H9 (cell line): ENCODE data around the gene HNRNPLL. TPM values are rescaled to one million over a fixed set of nuclear protein-coding genes. Genes with fewer than 3 reads are reported as not detected.

Experiments
- DNase-seq: peaks from one replicate; pipeline ENCODE4 v3.0.0-alpha.2; 2017
- H2AFZ ChIP-seq: one replicate; pipeline ENCODE4 v1.6.1; 2013; ENCODE audit warnings: mild to moderate bottlenecking, low read length, control low read depth, moderate library complexity
- H2AK5ac ChIP-seq: 2 replicates; pipeline ENCODE4 v1.6.1; 2013; ENCODE audit warnings: low read length, control low read depth, mixed read lengths; ENCODE audit not compliant: insufficient read length
- H2BK120ac ChIP-seq: one replicate; pipeline ENCODE4 v1.6.1; 2013; ENCODE audit warnings: low read depth, mild to moderate bottlenecking, low read length, control low read depth, inconsistent platforms; ENCODE audit not compliant: poor library complexity, severe bottlenecking
- H2BK12ac ChIP-seq: 2 replicates; pipeline ENCODE4 v1.6.1; 2013; ENCODE audit warnings: low read length, control low read depth, mixed read lengths, low read depth; ENCODE audit not compliant: insufficient read length
- H2BK15ac ChIP-seq: 2 replicates; pipeline ENCODE4 v1.6.1; 2013; ENCODE audit warnings: low read depth, low read length, control low read depth
- H2BK20ac ChIP-seq: one replicate; pipeline ENCODE4 v1.6.1; 2013; ENCODE audit warnings: low read depth, mild to moderate bottlenecking, low read length, control low read depth, inconsistent platforms; ENCODE audit not compliant: poor library complexity, severe bottlenecking
- H2BK5ac ChIP-seq: 2 replicates; pipeline ENCODE4 v1.6.1; 2013; ENCODE audit warnings: low read length, control low read depth, mixed read lengths; ENCODE audit not compliant: insufficient read length
- H3K14ac ChIP-seq: 2 replicates; pipeline ENCODE4 v1.6.1; 2013; ENCODE audit warnings: low read length, control low read depth; ENCODE audit not compliant: insufficient read depth
- H3K18ac ChIP-seq: 2 replicates; pipeline ENCODE4 v1.6.1; 2013; ENCODE audit warnings: low read depth, mild to moderate bottlenecking, mixed read lengths, low read length, control low read depth; ENCODE audit not compliant: insufficient read length
- H3K23ac ChIP-seq: 2 replicates; pipeline ENCODE4 v1.6.1; 2013; ENCODE audit warnings: low read length, control low read depth, mixed read lengths, low read depth; ENCODE audit not compliant: insufficient read length
- H3K23me2 ChIP-seq: 2 replicates; pipeline ENCODE4 v1.6.1; 2013; ENCODE audit warnings: low read depth, mild to moderate bottlenecking, mixed read lengths, low read length, control low read depth; ENCODE audit not compliant: insufficient read length, poor library complexity, severe bottlenecking
- H3K27ac ChIP-seq: 2 replicates; pipeline ENCODE4 v1.5.1; 2013; ENCODE audit warnings: low read length, control low read depth, mixed read lengths, low read depth; ENCODE audit not compliant: insufficient read length
- H3K27me3 ChIP-seq: 2 replicates; pipeline ENCODE4 v1.6.1; 2013; ENCODE audit warnings: low read length, control low read depth, inconsistent platforms; ENCODE audit not compliant: insufficient read depth
- H3K4ac ChIP-seq: 2 replicates; pipeline ENCODE4 v1.6.1; 2013; ENCODE audit warnings: low read depth, mild to moderate bottlenecking, control low read depth, inconsistent platforms, low read length, moderate library complexity
- H3K4me1 ChIP-seq: 2 replicates; pipeline ENCODE4 v1.6.1; 2013; ENCODE audit warnings: low read length, control low read depth, inconsistent platforms; ENCODE audit not compliant: insufficient read depth
- H3K4me2 ChIP-seq: 2 replicates; pipeline ENCODE4 v1.6.1; 2013; ENCODE audit warnings: low read length, control low read depth, mixed read lengths; ENCODE audit not compliant: insufficient read length, insufficient read depth
- H3K56ac ChIP-seq: 2 replicates; pipeline ENCODE4 v1.6.1; 2013; ENCODE audit warnings: low read depth, mild to moderate bottlenecking, mixed read lengths, low read length, control low read depth; ENCODE audit not compliant: insufficient read length
- H3K79me1 ChIP-seq: 2 replicates; pipeline ENCODE4 v1.6.1; 2013; ENCODE audit warnings: low read depth, mild to moderate bottlenecking, moderate library complexity, low read length, control low read depth, inconsistent platforms; ENCODE audit not compliant: insufficient read depth, poor library complexity, severe bottlenecking
- H3K79me2 ChIP-seq: 2 replicates; pipeline ENCODE4 v1.6.1; 2013; ENCODE audit warnings: low read length, control low read depth, inconsistent platforms; ENCODE audit not compliant: insufficient read depth
- H3K9ac ChIP-seq: 2 replicates; pipeline ENCODE4 v1.6.1; 2013; ENCODE audit warnings: low read length, control low read depth, mixed read lengths; ENCODE audit not compliant: insufficient read length; ENCODE audit errors: extremely low read depth
- H3K9me3 ChIP-seq: one replicate; pipeline ENCODE4 v1.6.1; 2013; ENCODE audit warnings: low read depth, low read length, inconsistent platforms; ENCODE audit not compliant: control insufficient read depth
- H3T11ph ChIP-seq: one replicate; pipeline ENCODE4 v1.6.1; 2013; ENCODE audit warnings: mild to moderate bottlenecking, low read length, control low read depth, inconsistent platforms
- H4K20me1 ChIP-seq: one replicate; pipeline ENCODE4 v1.6.1; 2013; ENCODE audit not compliant: control insufficient read depth, insufficient read length, insufficient read depth
- H4K5ac ChIP-seq: 2 replicates; pipeline ENCODE4 v1.6.1; 2013; ENCODE audit warnings: low read depth, mild to moderate bottlenecking, mixed read lengths, low read length, control low read depth; ENCODE audit not compliant: insufficient read length
- H4K8ac ChIP-seq: replicated peaks from 2 replicates; pipeline ENCODE4 v1.6.1; 2013; ENCODE audit warnings: low read length, control low read depth, mixed read lengths, low read depth; ENCODE audit not compliant: insufficient read length
- H4K91ac ChIP-seq: 2 replicates; pipeline ENCODE4 v1.6.1; 2013; ENCODE audit warnings: low read depth, mild to moderate bottlenecking, moderate library complexity, mixed read lengths, low read length, control low read depth; ENCODE audit not compliant: insufficient read length
- H3K27ac Mint-ChIP-seq, 3 experiments: 2 replicates in 2 of 3; 3 replicates in 1 of 3; pipeline ENCODE4 v1.8.0; 2020 to 2021; ENCODE audit warnings: mixed read lengths in 3 of 3, mild to moderate bottlenecking in 1 of 3, moderate library complexity in 1 of 3
- H3K27me3 Mint-ChIP-seq: 2 replicates; pipeline ENCODE4 v1.8.0; 2021; ENCODE audit warnings: low read depth, mild to moderate bottlenecking, moderate library complexity, mixed read lengths
- H3K36me3 Mint-ChIP-seq, 3 experiments: 2 replicates in 2 of 3; 3 replicates in 1 of 3; pipeline ENCODE4 v1.8.0; 2020 to 2021; ENCODE audit warnings: low read depth in 3 of 3, mixed read lengths in 3 of 3; ENCODE audit not compliant: insufficient read depth in 1 of 3
- H3K4me1 Mint-ChIP-seq, 2 experiments: 2 replicates each; pipeline ENCODE4 v1.8.0; 2020; ENCODE audit warnings: mixed read lengths in 2 of 2
- H3K4me3 Mint-ChIP-seq, 2 experiments: 2 replicates in 1 of 2; 3 replicates in 1 of 2; pipeline ENCODE4 v1.8.0; 2020 to 2021; ENCODE audit warnings: mild to moderate bottlenecking in 2 of 2, mixed read lengths in 2 of 2, moderate library complexity in 1 of 2
- H3K9me3 Mint-ChIP-seq, 2 experiments: 2 replicates in 1 of 2; 3 replicates in 1 of 2; pipeline ENCODE4 v1.8.0; 2020; ENCODE audit warnings: mild to moderate bottlenecking in 2 of 2, mixed read lengths in 2 of 2, moderate library complexity in 1 of 2
- WGBS: extraction: QIAGEN DNeasy Blood & Tissue Kit; methylation state at CpG from one replicate; pipeline ENCODE4 v1.1.7; 2013; ENCODE audit warnings: missing lambda C conversion rate, low lambda C conversion rate, mixed read lengths; ENCODE audit not compliant: insufficient read length; ENCODE audit errors: extremely low coverage; 5-methylcytosine and 5-hydroxymethylcytosine counted together
- total RNA-seq: library from RNA; stranded (reverse); gene quantifications from 2 replicates; pipeline ENCODE4 v1.2.1, GENCODE V29; 2021
- TF ChIP-seq, protein P1 (sequence below): fragments of 200-600 bp; sonication (generic); conservative IDR thresholded peaks from 3 replicates; pipeline ENCODE4 v1.8.0; 2021; ENCODE audit warnings: antibody characterized with exemption, mild to moderate bottlenecking

Gene HNRNPLL
- total RNA-seq, 1 experiment from 2014 or later = 52.3 TPM

DNA sequence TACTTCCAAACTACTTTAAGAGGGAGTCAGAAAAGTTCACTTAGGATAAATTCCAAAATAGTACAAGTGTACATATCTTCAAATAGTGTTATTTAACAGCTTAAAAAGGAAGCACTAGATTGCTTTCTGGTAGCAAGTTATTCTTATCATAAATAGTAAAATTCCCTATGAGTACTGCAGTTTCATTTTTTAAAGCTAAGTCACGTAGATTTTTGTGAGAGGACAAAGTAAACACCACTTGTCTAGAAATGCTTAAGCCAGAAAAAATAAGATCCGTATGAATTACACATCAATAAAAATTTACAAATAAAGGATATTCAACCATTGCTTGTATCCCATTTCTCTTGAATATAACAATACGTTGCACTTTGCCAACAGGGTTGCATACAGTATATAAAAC, 19.2 kb downstream of the HNRNPLL start:
- H3K27ac ChIP-seq = no peak overlapping the region
- no peak overlapping the region for H2BK12ac ChIP-seq
- H2BK15ac ChIP-seq = no peak overlapping the region
- no peak overlapping the region for H3K4ac ChIP-seq
- no peak overlapping the region for H3K4me2 ChIP-seq
- peaks cover 28 to 32% of the 10 kb centered on the region in 2 experiments for H3K4me1 Mint-ChIP-seq
- H3K18ac ChIP-seq = no peak overlapping the region
- no peaks in the 10 kb centered on the region for H3K9me3 Mint-ChIP-seq
- H2AK5ac ChIP-seq = no peak overlapping the region
- DNase-seq = no peak
- H4K91ac ChIP-seq = no peak overlapping the region
- H4K5ac ChIP-seq = no peak overlapping the region
- no peaks in the 10 kb centered on the region for H4K20me1 ChIP-seq
- H3K79me2 ChIP-seq = no peaks in the 10 kb centered on the region; the same call in 1 of the 2 replicates
- H3K27ac Mint-ChIP-seq = no peak overlapping the region
- H3K27me3 Mint-ChIP-seq = no peaks in the 10 kb centered on the region
- H3K23me2 ChIP-seq = no peaks in the 10 kb centered on the region
- WGBS = no CpG with 5 or more reads among the region's 3 CpGs
- H2BK120ac ChIP-seq = no peak overlapping the region
- no peak overlapping the region for H3K56ac ChIP-seq
- no peak overlapping the region for H2BK20ac ChIP-seq
- no peak overlapping the region for H3K14ac ChIP-seq
- TF ChIP-seq, protein P1, sequence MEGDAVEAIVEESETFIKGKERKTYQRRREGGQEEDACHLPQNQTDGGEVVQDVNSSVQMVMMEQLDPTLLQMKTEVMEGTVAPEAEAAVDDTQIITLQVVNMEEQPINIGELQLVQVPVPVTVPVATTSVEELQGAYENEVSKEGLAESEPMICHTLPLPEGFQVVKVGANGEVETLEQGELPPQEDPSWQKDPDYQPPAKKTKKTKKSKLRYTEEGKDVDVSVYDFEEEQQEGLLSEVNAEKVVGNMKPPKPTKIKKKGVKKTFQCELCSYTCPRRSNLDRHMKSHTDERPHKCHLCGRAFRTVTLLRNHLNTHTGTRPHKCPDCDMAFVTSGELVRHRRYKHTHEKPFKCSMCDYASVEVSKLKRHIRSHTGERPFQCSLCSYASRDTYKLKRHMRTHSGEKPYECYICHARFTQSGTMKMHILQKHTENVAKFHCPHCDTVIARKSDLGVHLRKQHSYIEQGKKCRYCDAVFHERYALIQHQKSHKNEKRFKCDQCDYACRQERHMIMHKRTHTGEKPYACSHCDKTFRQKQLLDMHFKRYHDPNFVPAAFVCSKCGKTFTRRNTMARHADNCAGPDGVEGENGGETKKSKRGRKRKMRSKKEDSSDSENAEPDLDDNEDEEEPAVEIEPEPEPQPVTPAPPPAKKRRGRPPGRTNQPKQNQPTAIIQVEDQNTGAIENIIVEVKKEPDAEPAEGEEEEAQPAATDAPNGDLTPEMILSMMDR = no peak
- no peaks in the 10 kb centered on the region for H3K27me3 ChIP-seq
- no peak overlapping the region for H3K4me3 Mint-ChIP-seq
- no peak overlapping the region for H2BK5ac ChIP-seq
- peaks cover 14 to 63% (median 61%) of the 10 kb centered on the region in 3 experiments; a peak in 6 of 7 replicates for H3K36me3 Mint-ChIP-seq
- no peak overlapping the region for H3K9ac ChIP-seq
- no peak overlapping the region for H3K23ac ChIP-seq
- no peaks in the 10 kb centered on the region for H3K79me1 ChIP-seq
- H3T11ph ChIP-seq = no peak overlapping the region
- H4K8ac ChIP-seq = no peak overlapping the region
- peaks cover 2% of the 10 kb centered on the region; the same call in 1 of the 2 replicates for H3K4me1 ChIP-seq
- H2AFZ ChIP-seq = no peak overlapping the region
- no peaks in the 10 kb centered on the region for H3K9me3 ChIP-seq
